ENCODE data around the gene SDF4. TPM values are rescaled to one million over a fixed set of nuclear protein-coding genes. Genes with fewer than 3 reads are reported as not detected.

SDF4 gene
- total RNA-seq, 1 donor from 2014 or later = 166 TPM

DNA sequence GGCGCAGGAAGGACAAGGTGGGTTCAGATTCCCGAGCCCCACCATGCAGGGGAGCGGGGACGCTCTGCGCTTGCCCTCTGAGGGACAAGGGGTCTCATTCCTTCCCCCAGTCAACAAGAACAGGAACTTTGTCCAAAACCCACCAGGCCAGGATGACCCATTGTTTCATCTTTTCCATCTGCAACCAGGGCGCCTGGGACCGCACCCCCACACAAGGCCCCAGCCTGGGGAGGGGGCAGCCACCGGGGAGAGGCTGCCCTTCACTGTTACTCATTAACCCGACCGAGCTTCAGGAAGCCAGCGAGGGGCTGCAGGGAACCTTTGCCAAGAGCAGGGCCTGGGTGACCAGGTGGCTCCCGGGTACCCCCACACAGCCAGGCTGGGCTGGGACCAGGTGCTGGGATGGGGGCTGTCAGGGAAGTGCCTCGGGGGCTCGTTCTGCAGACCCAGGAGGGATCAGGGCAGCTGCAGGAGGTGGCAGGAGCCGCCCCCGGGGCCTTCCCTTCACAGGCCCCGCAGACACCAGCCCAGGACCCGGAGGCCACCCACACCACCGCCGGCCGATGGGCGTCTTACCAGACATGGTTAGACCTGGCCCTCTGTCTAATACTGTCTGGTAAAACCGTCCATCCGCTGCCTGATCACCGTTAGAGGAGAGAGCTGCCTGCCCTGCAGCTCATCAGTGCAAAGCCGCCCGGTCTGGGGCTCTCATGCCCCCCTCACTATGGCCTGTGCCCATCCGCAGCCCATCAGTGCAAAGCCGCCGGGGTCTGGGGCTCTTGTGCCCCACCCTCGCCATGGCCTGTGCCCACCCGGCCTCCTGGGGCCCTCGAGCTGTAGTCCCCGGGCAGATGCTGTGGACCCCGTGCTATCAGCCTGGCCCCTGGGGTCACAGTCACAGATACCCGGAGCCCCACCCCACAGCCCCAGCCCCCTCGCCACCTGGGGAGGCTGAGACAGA is 63.1 kb downstream of the SDF4 start:
- no peak for ATAC-seq
- DNase-seq (ENCODE audit: low spot score) = no peak

DNA sequence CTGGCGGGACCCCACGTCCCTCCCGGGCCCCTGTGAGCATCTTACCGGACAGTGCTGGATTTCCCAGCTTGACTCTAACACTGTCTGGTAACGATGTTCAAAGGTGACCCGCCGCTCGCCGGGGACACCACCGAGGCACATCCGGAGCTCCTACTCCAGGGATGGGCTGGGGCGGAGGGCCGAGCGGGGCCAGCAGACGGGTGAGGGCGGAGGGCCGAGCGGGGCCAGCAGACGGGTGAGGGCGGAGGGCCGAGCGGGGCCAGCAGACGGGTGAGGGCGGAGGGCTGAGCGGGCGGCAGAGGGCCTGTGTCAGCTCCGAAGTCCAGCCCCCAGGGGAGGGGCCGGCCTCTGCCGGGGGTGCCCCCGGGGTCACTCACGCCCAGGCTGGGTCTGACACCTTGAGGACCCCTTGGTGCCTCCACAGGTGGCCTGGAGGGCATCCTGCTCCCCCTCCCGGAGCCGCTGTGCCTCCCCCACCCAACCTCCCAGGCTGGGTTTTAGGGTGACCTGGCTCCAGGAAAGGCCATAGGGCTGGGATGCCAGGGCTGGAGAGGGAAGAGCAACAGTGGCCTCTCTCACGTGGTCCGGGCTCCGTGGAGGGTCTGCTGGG is 63.9 kb downstream of the SDF4 start:
- ATAC-seq = no peak
- no peak for DNase-seq (ENCODE audit: low spot score)

DNA sequence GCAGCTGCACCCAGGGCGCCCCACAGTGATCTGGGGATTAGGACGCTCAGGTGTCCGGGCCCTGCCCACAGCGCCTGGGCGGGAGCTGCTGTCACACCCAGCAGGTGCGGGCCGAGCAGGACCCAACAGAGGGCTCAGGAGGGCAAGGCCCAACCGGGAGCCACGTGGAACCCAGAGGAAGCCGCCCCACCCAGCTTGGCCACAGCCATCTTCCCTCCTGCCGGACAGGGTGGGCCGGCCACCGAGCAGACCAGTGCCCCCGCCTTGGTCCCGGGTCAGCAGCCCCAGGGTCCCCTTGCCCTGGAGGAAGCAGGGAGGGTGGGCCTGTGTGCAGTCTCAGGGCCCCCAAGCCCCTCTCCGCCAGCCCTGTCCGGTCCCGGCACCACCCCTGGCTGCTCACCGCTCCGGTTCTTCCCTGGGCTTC is 64.4 kb downstream of the SDF4 start:
- no peak for DNase-seq (ENCODE audit: low spot score)
- ATAC-seq = no peak

Other genes starting within 250 kb of the SDF4 start
- 0.83 TPM for gene PERM1, start 249.9 kb downstream of the SDF4 start, total RNA-seq
- 3.9 TPM for gene HES4, start 231.9 kb downstream of the SDF4 start, total RNA-seq
- 26.3 TPM for gene ISG15, start 218.5 kb downstream of the SDF4 start, total RNA-seq
- gene AGRN, start 211.9 kb downstream of the SDF4 start, total RNA-seq = 39.3 TPM
- gene RNF223, start 157.7 kb downstream of the SDF4 start, total RNA-seq = not detected
- 8.4 TPM for gene C1orf159, start 115.9 kb downstream of the SDF4 start, total RNA-seq
- gene TTLL10, start 58.1 kb downstream of the SDF4 start, total RNA-seq = not detected
- not detected for gene TNFRSF18, start 25.4 kb downstream of the SDF4 start, total RNA-seq
- gene TNFRSF4, start 17.8 kb downstream of the SDF4 start, total RNA-seq = 0.38 TPM
- 9.3 TPM for gene B3GALT6, start 236 bp upstream of the SDF4 start, total RNA-seq
- 3.5 TPM for gene C1QTNF12, start 14.7 kb upstream of the SDF4 start, total RNA-seq
- gene UBE2J2, start 41.9 kb upstream of the SDF4 start, total RNA-seq = 27.6 TPM
- gene SCNN1D, start 48.4 kb upstream of the SDF4 start, total RNA-seq = 5.7 TPM
- gene ACAP3, start 75.9 kb upstream of the SDF4 start, total RNA-seq = 31.9 TPM
- gene PUSL1, start 76.6 kb upstream of the SDF4 start, total RNA-seq = 8.4 TPM
- gene INTS11, start 92.7 kb upstream of the SDF4 start, total RNA-seq = 42.4 TPM
- gene CPTP, start 92.8 kb upstream of the SDF4 start, total RNA-seq = 40.0 TPM
- 0.30 TPM for gene TAS1R3, start 99.3 kb upstream of the SDF4 start, total RNA-seq
- gene DVL1, start 117.4 kb upstream of the SDF4 start, total RNA-seq = 50.4 TPM
- 4.5 TPM for gene MXRA8, start 126.6 kb upstream of the SDF4 start, total RNA-seq
- 130 TPM for gene AURKAIP1, start 143.2 kb upstream of the SDF4 start, total RNA-seq
- gene CCNL2, start 167.3 kb upstream of the SDF4 start, total RNA-seq = 127 TPM
- gene MRPL20, start 175.3 kb upstream of the SDF4 start, total RNA-seq = 52.9 TPM
- gene ANKRD65, start 189.3 kb upstream of the SDF4 start, total RNA-seq = 1.0 TPM
- 91.0 TPM for gene VWA1, start 203.7 kb upstream of the SDF4 start, total RNA-seq
- 2.9 TPM for gene ATAD3C, start 217.7 kb upstream of the SDF4 start, total RNA-seq
- gene ATAD3B, start 239.8 kb upstream of the SDF4 start, total RNA-seq = 16.0 TPM

Data from left lobe of liver (tissue), 2 donors.